A673 (cell line): Measurements from ENCODE around the gene KANSL1.

ENCODE experiments used
- CTCF ChIP-seq: fragments of 300-800, 200-600 bp; sonication (generic); conservative IDR thresholded peaks from 2 replicates; pipeline ENCODE4 v1.5.1; 2017; ENCODE audit warnings: low read depth, mild to moderate bottlenecking, antibody characterized with exemption, low read length, moderate library complexity, mixed read lengths
- EZH2 ChIP-seq: fragments of 200-600 bp; sonication (generic); IDR thresholded peaks from 2 replicates; pipeline ENCODE4 v1.6.1; 2017; ENCODE audit warnings: borderline replicate concordance, low read depth, mild to moderate bottlenecking, mixed read lengths, antibody characterized with exemption, low read length; ENCODE audit not compliant: poor library complexity, severe bottlenecking

GRCh38 chr17:46135126-46135812 lies 58.0 kb downstream of the KANSL1 start:
- TF ChIP-seq CTCF (no peak), EZH2 (no peak)
